GM23338 (cell line): ENCODE data around the gene ZNF511.

ENCODE experiments used
- CTCF ChIP-seq, 2 experiments: fragments of 200-600 bp in 1 of 2; sonication (generic) in 1 of 2; conservative IDR thresholded peaks; 2 replicates each; pipeline versions ENCODE4 v1.5.1 to v1.6.1; 2016 to 2017; ENCODE audit warnings: antibody characterized with exemption in 2 of 2, low read depth in 2 of 2, mild to moderate bottlenecking in 2 of 2, moderate library complexity in 1 of 2
- EZH2phosphoT487 ChIP-seq: fragments of 200-600 bp; sonication (generic); IDR thresholded peaks from one replicate; pipeline ENCODE4 v1.8.1; 2018; ENCODE audit warnings: antibody characterized with exemption; ENCODE audit not compliant: unreplicated experiment
- POLR2AphosphoS5 ChIP-seq: IDR thresholded peaks from 2 replicates; pipeline ENCODE4 v1.6.1; 2016; ENCODE audit warnings: antibody characterized with exemption, low read depth

DNA sequence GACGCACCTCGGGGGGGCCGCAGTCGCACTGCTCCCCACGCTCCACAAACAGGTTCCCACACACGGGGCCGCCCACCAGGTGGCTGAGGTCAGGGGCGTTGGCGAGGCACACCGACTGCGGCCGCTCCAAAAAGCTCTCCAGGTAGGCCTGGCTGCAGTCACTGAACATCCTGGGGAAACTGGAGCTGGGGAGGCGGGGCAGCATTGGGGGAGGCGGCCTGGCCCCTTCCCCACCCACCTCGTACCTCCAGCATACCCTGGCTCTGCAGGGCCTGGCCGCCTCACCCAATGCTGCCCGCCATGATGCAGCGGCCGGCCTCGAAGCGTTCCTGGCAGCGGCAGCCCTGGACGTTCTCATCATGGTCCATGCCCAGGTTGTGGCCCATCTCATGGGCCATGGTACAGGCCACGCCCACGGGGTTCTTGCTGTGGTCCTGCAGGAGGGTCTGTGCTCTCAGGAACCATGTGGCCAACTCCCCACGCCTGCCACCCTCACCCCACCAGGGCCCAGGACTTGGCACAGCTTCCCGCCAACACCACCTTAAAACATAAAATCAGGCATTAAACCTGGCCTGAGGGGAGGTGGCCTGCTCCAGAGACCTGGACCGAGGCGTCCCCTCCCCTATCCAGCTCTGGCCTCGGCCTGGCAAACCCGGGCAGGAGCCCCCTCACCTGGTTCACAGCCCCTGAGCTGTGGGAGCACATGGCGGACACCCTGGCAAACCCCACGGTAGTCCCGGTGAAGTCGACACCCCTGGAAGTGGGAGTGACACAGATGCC, 37.0 kb upstream of the ZNF511 start:
- TF ChIP-seq CTCF (conservative IDR thresholded peaks at IDR 0.05; ENCODE audit: low read depth in 2 of 2), result no peak
- TF ChIP-seq EZH2phosphoT487, result no peak
- no peak for TF ChIP-seq POLR2AphosphoS5
